Mesenchymal stem cell (in vitro differentiated cells and primary cell): ENCODE measurements around the gene TRIP12.
A peak's percentile ranks its signal among the peaks of the same experiment; 100 is the strongest.
"Not testable (repeated sequence)": the region's sequence is repeated elsewhere in the genome, so short reads cannot be mapped to it uniquely, and the experiment has no call there.

Experiments
- DNase-seq: peaks from one replicate; pipeline ENCODE4 v3.0.0-alpha.2; 2013
- H2AFZ ChIP-seq: one replicate; pipeline ENCODE4 v1.6.1; 2013; ENCODE audit warnings: low read depth, mild to moderate bottlenecking, control low read depth, inconsistent platforms, low read length, moderate library complexity
- H2AK5ac ChIP-seq: 2 replicates; pipeline ENCODE4 v1.6.1; 2013; ENCODE audit warnings: low read length, moderate library complexity, mild to moderate bottlenecking, inconsistent platforms; ENCODE audit not compliant: severe bottlenecking
- H2BK120ac ChIP-seq: one replicate; pipeline ENCODE4 v1.6.1; 2013; ENCODE audit warnings: low read depth, mild to moderate bottlenecking, inconsistent platforms, low read length, moderate library complexity
- H2BK12ac ChIP-seq, 2 experiments: one replicate each; pipeline ENCODE4 v1.6.1; 2013; ENCODE audit warnings: inconsistent platforms in 2 of 2, low read length in 2 of 2, mild to moderate bottlenecking in 2 of 2, moderate library complexity in 2 of 2, control low read depth in 1 of 2
- H2BK15ac ChIP-seq: one replicate; pipeline ENCODE4 v1.6.1; 2013; ENCODE audit warnings: mild to moderate bottlenecking, low read depth, inconsistent platforms; ENCODE audit not compliant: poor library complexity, severe bottlenecking
- H2BK5ac ChIP-seq: 2 replicates; pipeline ENCODE4 v1.6.1; 2013; ENCODE audit warnings: low read depth, mild to moderate bottlenecking, low read length, control low read depth, inconsistent platforms; ENCODE audit not compliant: poor library complexity, severe bottlenecking
- H3K14ac ChIP-seq, 2 experiments: one replicate each; pipeline ENCODE4 v1.6.1; 2013; ENCODE audit warnings: inconsistent platforms in 2 of 2, low read length in 2 of 2, control low read depth in 1 of 2, mild to moderate bottlenecking in 1 of 2, moderate library complexity in 1 of 2
- H3K18ac ChIP-seq, 2 experiments: one replicate each; pipeline ENCODE4 v1.6.1; 2013; ENCODE audit warnings: inconsistent platforms in 2 of 2, low read length in 2 of 2, control low read depth in 1 of 2, low read depth in 1 of 2, mild to moderate bottlenecking in 1 of 2
- H3K23ac ChIP-seq, 2 experiments: one replicate each; pipeline ENCODE4 v1.6.1; 2013; ENCODE audit warnings: inconsistent platforms in 2 of 2, low read length in 2 of 2, mild to moderate bottlenecking in 2 of 2, moderate library complexity in 2 of 2, control low read depth in 1 of 2
- H3K27ac ChIP-seq: 2 replicates; pipeline ENCODE4 v1.5.1; 2013; ENCODE audit warnings: mild to moderate bottlenecking, moderate library complexity, low read length, control low read depth, inconsistent platforms; ENCODE audit not compliant: poor library complexity, severe bottlenecking
- H3K27me3 ChIP-seq, 2 experiments: 2 replicates each; pipeline versions ENCODE4 v1.6.1 to v1.7.0; 2013; ENCODE audit warnings: low read length in 2 of 2, mild to moderate bottlenecking in 2 of 2, moderate library complexity in 2 of 2, control low read depth in 1 of 2, inconsistent platforms in 1 of 2; ENCODE audit not compliant: control insufficient read depth in 1 of 2, insufficient read depth in 1 of 2
- H3K36me3 ChIP-seq, 2 experiments: 2 replicates each; pipeline versions ENCODE4 v1.6.1 to v1.7.0; 2013; ENCODE audit warnings: low read length in 2 of 2, control low read depth in 1 of 2, inconsistent platforms in 1 of 2, low read depth in 1 of 2, mild to moderate bottlenecking in 1 of 2; ENCODE audit not compliant: insufficient read depth in 2 of 2, control insufficient read depth in 1 of 2
- H3K4ac ChIP-seq, 2 experiments: one replicate each; pipeline ENCODE4 v1.6.1; 2013; ENCODE audit warnings: inconsistent platforms in 2 of 2, low read length in 2 of 2, mild to moderate bottlenecking in 2 of 2, moderate library complexity in 2 of 2, control low read depth in 1 of 2, low read depth in 1 of 2
- H3K4me1 ChIP-seq: 2 replicates; pipeline ENCODE4 v1.6.1; 2013; ENCODE audit warnings: low read depth, low read length, control low read depth; ENCODE audit not compliant: control insufficient read depth, insufficient read depth
- H3K4me2 ChIP-seq: 2 replicates; pipeline ENCODE4 v1.6.1; 2013; ENCODE audit warnings: low read length, mild to moderate bottlenecking, inconsistent platforms; ENCODE audit not compliant: poor library complexity, severe bottlenecking
- H3K4me3 ChIP-seq, 2 experiments: 2 replicates each; pipeline versions ENCODE4 v1.5.1 to v1.7.0; 2013; ENCODE audit warnings: low read length in 2 of 2, mild to moderate bottlenecking in 2 of 2, control low read depth in 1 of 2, low read depth in 1 of 2; ENCODE audit not compliant: insufficient read depth in 1 of 2
- H3K79me1 ChIP-seq: replicated peaks from 2 replicates; pipeline ENCODE4 v1.6.1; 2013; ENCODE audit warnings: mild to moderate bottlenecking, control low read depth, low read length, inconsistent platforms; ENCODE audit not compliant: poor library complexity, severe bottlenecking
- H3K9ac ChIP-seq: 2 replicates; pipeline ENCODE4 v1.7.0; 2013; ENCODE audit warnings: mild to moderate bottlenecking, low read length, moderate library complexity
- H3K9me3 ChIP-seq: 2 replicates; pipeline ENCODE4 v1.7.0; 2013; ENCODE audit warnings: mild to moderate bottlenecking, low read length; ENCODE audit not compliant: control insufficient read depth
- H4K8ac ChIP-seq: one replicate; pipeline ENCODE4 v1.6.1; 2013; ENCODE audit warnings: inconsistent platforms, mild to moderate bottlenecking, low read length, moderate library complexity
- H4K91ac ChIP-seq: one replicate; pipeline ENCODE4 v1.6.1; 2013; ENCODE audit warnings: mild to moderate bottlenecking, low read length, inconsistent platforms
- WGBS: methylation state at CpG from one replicate; pipeline ENCODE4 v1.1.7; 2013; ENCODE audit warnings: mixed read lengths; 5-methylcytosine and 5-hydroxymethylcytosine counted together

Gene TRIP12

DNA sequence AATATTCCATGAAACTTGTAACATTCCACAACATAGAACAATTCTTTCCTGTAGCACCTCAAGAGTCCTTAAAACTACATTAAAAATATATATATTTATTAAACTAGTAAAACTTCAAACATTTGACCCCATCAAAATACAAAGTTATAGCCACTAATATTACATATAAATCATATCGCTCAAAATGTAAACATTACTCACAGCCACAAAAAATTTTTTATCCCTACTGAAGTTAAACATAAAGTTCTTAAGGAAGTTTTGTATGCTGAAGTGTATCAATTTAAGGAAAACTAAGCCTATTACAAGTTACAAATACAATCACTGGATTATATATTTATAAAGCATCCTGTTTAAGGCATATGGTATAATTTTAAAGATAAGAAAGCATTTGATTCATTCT is 127.2 kb downstream of the TRIP12 start:
- no peaks in the 10 kb centered on the region for H3K4me1 ChIP-seq
- no peak overlapping the region for H3K14ac ChIP-seq
- no peaks in the 10 kb centered on the region for H3K9me3 ChIP-seq
- H3K18ac ChIP-seq, result no peak overlapping the region
- DNase-seq, result no peak
- H3K4ac ChIP-seq, result no peak overlapping the region
- no peak overlapping the region for H2BK12ac ChIP-seq
- no peak overlapping the region for H2AFZ ChIP-seq
- H4K91ac ChIP-seq, result no peak overlapping the region
- peaks cover 14 to 95% of the 10 kb centered on the region in 2 experiments for H3K36me3 ChIP-seq
- H3K4me3 ChIP-seq, result no peak overlapping the region
- no peak overlapping the region for H4K8ac ChIP-seq
- no peak overlapping the region for H3K9ac ChIP-seq
- H2BK5ac ChIP-seq, result no peak overlapping the region
- H3K27me3 ChIP-seq, result no peaks in the 10 kb centered on the region
- peaks cover 18% of the 10 kb centered on the region for H3K79me1 ChIP-seq
- no CpG with 5 or more reads among the region's 1 CpG for WGBS
- H3K23ac ChIP-seq, result no peak overlapping the region
- no peak overlapping the region for H3K27ac ChIP-seq
- H2AK5ac ChIP-seq, result no peak overlapping the region
- no peak overlapping the region for H2BK120ac ChIP-seq
- H3K4me2 ChIP-seq, result no peak overlapping the region
- H2BK15ac ChIP-seq, result no peak overlapping the region

- H3K27me3 ChIP-seq, H2AK5ac ChIP-seq, H2AFZ ChIP-seq, H3K4me2 ChIP-seq, H2BK5ac ChIP-seq, H3K27ac ChIP-seq, H2BK120ac ChIP-seq, H3K18ac ChIP-seq, H2BK15ac ChIP-seq, H3K79me1 ChIP-seq, H4K91ac ChIP-seq, H3K23ac ChIP-seq, H3K4me3 ChIP-seq, H3K9ac ChIP-seq, H3K4ac ChIP-seq, H3K9me3 ChIP-seq, DNase-seq, H3K4me1 ChIP-seq, H4K8ac ChIP-seq, H2BK12ac ChIP-seq, H3K14ac ChIP-seq: not testable (repeated sequence)
- H3K36me3 ChIP-seq, result peaks cover 9 to 86% of the 10 kb centered on the region in 2 experiments
- 100% methylated on average over 1 of the region's 11 CpGs for WGBS
These were observed 135.5 kb downstream of the TRIP12 start for GRCh38 chr2:229786289-229786688.

DNA sequence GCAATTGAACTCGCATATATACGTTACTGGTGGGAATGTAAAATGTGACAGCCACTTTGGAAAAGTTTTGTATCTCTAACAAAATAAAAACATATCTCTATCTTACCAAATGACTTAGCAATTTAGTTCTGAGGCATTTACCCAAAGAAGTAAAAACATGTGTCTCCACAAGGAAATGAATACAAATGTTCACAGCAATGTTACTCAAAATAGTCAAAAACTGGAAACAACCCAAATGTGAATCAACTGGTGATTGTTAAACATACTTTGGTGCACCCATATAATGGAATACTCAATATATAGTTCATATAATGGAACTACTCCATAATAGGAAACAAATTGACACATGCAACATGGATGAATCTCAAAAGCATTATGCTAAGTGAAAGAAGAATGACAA is 137.0 kb downstream of the TRIP12 start:
- Histone ChIP-seq H2BK120ac (no peak overlapping the region), H3K18ac (no peak overlapping the region), H3K27me3 (no peaks in the 10 kb centered on the region), H3K27ac (no peak overlapping the region), H3K23ac (no peak overlapping the region), H3K4me3 (no peak overlapping the region), H2BK15ac (no peak overlapping the region), H3K36me3 (peaks cover 12 to 85% of the 10 kb centered on the region in 2 experiments), H2BK12ac (no peak overlapping the region), H2BK5ac (no peak overlapping the region), H3K4me1 (peaks cover 5% of the 10 kb centered on the region), H4K8ac (no peak overlapping the region), H3K9ac (peak overlapping the region; percentile 31), H2AK5ac (no peak overlapping the region), H3K79me1 (peaks cover 13% of the 10 kb centered on the region), H2AFZ (no peak overlapping the region), H4K91ac (no peak overlapping the region), H3K14ac (no peak overlapping the region), H3K9me3 (no peaks in the 10 kb centered on the region), H3K4ac (no peak overlapping the region), H3K4me2 (no peak overlapping the region)
- no peak for DNase-seq
- no CpG with 5 or more reads among the region's 2 CpGs for WGBS

DNA sequence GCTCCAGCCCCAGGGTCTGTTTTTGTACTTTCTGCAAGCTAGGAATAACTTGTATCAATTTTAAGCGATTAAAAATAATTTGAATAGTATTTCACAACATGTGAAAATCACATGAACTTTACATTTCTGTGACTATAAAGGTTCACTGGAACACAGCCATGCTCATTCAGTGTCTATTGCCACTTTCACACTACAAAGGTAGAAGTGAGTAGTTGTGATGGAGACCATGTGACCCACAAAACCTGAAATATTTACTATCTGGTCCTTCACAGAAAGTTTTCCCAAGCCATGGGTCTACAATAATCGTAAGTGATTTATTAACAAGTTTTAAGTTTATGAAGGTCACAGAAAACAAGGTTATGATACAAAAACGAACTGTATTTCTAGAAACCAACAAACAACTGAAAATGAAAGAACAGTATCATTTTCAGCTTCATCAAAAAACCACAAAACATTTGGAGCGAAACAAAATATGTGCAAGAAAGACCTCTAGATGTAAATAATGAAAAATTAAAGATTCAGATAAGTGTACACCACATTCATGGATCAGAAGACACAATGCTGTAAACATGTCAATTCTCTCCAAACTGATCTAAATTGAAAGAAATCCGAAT is 138.6 kb downstream of the TRIP12 start:
- no peak overlapping the region for H2BK12ac ChIP-seq
- no peak overlapping the region for H4K8ac ChIP-seq
- H3K9me3 ChIP-seq, result no peaks in the 10 kb centered on the region
- no peak overlapping the region for H3K4me2 ChIP-seq
- H3K23ac ChIP-seq, result no peak overlapping the region
- H3K36me3 ChIP-seq, result peaks cover 11 to 85% of the 10 kb centered on the region in 2 experiments
- no peak overlapping the region for H3K4ac ChIP-seq
- no peak overlapping the region for H2AK5ac ChIP-seq
- no peak overlapping the region for H2BK15ac ChIP-seq
- no peak for DNase-seq
- H3K27ac ChIP-seq, result no peak overlapping the region
- H3K27me3 ChIP-seq, result no peaks in the 10 kb centered on the region
- no peak overlapping the region for H3K4me3 ChIP-seq
- H4K91ac ChIP-seq, result no peak overlapping the region
- no peak overlapping the region for H3K18ac ChIP-seq
- H3K9ac ChIP-seq, result no peak overlapping the region
- H3K4me1 ChIP-seq, result peaks cover 5% of the 10 kb centered on the region
- H2BK5ac ChIP-seq, result no peak overlapping the region
- H2AFZ ChIP-seq, result no peak overlapping the region
- no peak overlapping the region for H3K14ac ChIP-seq
- H2BK120ac ChIP-seq, result no peak overlapping the region
- WGBS, result 100% methylated on average over 1 of the region's 5 CpGs
- H3K79me1 ChIP-seq, result peaks cover 18% of the 10 kb centered on the region
